ENCODE measurements around the gene AARS1.
"Not testable (repeated sequence)": the region's sequence is repeated elsewhere in the genome, so short reads cannot be mapped to it uniquely, and the experiment has no call there.

GRCh38 chr16:70287304-70287971 lies 1.9 kb downstream of the AARS1 start:
- TF ChIP-seq CTCF, POLR2A (IDR thresholded peaks at IDR 0.05): not testable (repeated sequence)

Measured in Peyer's patch (tissue), 4 donors.